ENCODE measurements around the gene HAND2.

GRCh38 chr4:173565281-173565680 is 35.3 kb upstream of the HAND2 start:
- TF ChIP-seq, protein P1, sequence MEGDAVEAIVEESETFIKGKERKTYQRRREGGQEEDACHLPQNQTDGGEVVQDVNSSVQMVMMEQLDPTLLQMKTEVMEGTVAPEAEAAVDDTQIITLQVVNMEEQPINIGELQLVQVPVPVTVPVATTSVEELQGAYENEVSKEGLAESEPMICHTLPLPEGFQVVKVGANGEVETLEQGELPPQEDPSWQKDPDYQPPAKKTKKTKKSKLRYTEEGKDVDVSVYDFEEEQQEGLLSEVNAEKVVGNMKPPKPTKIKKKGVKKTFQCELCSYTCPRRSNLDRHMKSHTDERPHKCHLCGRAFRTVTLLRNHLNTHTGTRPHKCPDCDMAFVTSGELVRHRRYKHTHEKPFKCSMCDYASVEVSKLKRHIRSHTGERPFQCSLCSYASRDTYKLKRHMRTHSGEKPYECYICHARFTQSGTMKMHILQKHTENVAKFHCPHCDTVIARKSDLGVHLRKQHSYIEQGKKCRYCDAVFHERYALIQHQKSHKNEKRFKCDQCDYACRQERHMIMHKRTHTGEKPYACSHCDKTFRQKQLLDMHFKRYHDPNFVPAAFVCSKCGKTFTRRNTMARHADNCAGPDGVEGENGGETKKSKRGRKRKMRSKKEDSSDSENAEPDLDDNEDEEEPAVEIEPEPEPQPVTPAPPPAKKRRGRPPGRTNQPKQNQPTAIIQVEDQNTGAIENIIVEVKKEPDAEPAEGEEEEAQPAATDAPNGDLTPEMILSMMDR (IDR thresholded peaks at IDR 0.05; ENCODE audit: insufficient read depth, low read depth, low read length), result no peak
- no peak for TF ChIP-seq EZH2 (IDR thresholded peaks at IDR 0.05; ENCODE audit: insufficient read depth, low read length)
